GM19438 (cell line): Measurements from ENCODE around the gene COX19.
A peak's percentile ranks its signal among the peaks of the same experiment; 100 is the strongest.
"Not testable (repeated sequence)": the region's sequence is repeated elsewhere in the genome, so short reads cannot be mapped to it uniquely, and the experiment has no call there.

Experiments
- ATAC-seq: cut with Tn5 transposase; IDR thresholded peaks from one replicate; pipeline ENCODE4 v1.9.1; 2021; ENCODE audit warnings: low read depth; ENCODE audit not compliant: unreplicated experiment

Gene COX19

DNA sequence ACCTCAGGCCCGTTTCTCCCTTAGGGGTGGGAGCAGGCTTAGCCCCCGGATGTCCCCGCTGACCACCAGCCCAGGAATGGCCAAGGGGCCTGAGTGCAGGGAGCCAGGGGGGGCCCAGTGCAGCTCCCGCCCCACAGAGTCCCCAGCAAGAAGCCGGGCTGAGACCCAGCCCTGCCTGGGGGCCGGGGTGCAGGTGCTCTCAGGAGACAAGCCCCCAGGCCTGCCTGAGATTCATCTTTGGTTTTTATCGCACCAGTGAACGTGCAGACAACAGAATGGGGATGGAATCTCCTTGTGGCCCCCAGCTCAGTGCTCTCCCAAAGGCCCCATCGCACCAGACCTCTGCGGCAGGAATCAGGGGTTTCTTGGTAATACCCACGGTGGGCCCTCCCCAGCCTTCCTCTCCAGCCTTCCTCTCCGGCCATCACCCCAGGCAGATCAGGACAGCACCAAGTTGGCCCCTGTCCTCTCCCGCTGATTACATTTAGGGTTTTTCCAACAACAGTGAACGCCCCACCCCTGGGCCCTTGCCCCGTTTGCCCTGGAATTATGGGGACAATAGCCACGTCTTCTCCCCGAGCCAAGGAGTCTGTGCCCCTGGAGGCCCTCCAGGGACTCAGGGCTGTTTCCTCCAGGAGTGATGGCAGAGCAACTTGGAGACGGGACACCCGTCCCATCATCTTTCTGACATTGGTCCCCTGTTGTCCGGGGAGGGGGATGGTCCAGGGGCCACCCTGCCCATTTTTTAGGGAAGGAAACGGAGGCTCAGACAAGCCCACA lies 43.3 kb downstream of the COX19 start:
- no peak for ATAC-seq

DNA sequence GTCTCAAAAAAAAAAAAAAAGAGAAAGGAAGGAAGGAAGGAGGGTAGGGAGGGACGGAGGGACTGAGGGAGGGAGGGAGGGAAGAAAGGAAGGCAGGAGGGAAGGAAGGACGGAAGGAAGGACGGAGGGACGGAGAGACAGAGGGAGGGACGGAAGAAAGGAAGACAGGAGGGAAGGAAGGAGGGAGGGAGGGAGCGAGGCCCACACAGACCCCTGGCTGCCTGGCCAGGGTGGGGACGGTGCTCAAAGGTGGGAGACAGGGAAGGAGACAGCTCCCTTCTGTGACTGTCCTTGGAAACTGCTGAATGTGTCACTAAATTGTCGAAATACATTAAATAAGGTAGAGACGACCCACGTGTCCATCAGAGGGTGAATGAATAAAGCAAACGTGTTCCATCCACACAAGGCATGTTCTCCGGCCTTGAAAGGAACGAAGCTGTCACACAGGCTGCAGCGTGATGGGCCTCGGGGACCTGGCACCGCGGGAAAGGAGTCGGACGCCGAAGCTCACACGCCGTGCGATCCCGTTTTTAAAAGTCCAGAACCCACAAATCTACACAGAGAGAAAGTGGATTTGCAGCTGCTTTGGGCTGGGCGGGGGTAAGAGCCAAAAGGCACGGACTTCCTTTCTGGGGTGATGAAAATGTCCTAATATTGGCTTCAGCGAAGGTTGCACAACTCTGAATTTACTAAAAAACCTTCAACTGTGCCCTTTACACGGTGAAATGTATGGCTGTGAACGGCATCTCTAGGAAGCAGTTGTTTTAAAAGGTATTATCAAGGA lies 44.2 kb downstream of the COX19 start:
- no peak for ATAC-seq

DNA sequence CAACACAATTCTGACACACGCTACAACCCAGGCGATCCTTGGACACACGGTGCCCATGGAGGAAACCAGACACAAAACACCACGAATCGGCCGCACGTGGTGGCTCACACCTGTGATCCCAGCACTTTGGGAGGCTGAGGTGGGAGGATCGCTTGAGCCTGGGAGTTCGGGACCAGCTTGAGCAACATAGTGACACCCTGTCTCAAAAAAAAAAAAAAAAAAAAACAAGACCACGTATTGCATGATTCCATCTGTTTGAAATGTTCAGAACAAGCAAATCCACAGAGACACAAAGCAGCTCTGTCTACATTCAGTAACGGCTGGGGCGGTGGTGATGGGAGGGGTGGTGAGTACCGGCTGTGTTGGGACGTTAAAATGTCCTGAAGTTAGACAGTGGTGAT lies 46.0 kb downstream of the COX19 start:
- no peak for ATAC-seq

DNA sequence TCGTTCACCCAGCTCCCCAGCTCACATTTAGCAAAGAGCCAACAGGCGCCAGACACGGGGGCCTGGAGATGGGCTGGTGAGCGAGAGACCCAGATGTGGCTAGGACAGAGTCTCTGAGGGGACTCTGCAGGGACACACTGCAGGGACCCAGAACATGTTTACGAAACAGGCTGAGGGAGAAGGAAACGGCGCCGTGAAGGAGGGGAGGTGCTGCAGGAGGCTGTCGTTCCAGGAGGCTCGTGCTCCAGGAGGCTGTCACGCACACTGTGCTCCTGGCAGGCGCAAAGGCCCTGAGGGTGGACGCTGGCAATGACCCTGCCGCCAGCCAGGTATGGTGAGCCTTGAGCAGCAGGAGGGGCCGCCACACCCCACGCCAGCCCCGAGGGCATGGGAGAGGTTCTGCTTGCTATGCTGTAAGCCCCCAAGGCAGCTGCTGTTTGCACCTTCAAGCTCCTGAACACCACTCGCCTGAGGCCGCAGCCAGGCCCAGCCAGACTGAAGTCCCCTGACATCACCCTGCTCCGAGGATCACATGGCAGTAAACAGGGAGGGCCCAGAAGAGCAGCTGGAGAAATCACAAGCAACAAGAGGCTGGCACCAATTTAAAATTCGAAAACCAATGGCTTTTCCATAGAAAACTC lies 48.2 kb downstream of the COX19 start:
- ATAC-seq = no peak

DNA sequence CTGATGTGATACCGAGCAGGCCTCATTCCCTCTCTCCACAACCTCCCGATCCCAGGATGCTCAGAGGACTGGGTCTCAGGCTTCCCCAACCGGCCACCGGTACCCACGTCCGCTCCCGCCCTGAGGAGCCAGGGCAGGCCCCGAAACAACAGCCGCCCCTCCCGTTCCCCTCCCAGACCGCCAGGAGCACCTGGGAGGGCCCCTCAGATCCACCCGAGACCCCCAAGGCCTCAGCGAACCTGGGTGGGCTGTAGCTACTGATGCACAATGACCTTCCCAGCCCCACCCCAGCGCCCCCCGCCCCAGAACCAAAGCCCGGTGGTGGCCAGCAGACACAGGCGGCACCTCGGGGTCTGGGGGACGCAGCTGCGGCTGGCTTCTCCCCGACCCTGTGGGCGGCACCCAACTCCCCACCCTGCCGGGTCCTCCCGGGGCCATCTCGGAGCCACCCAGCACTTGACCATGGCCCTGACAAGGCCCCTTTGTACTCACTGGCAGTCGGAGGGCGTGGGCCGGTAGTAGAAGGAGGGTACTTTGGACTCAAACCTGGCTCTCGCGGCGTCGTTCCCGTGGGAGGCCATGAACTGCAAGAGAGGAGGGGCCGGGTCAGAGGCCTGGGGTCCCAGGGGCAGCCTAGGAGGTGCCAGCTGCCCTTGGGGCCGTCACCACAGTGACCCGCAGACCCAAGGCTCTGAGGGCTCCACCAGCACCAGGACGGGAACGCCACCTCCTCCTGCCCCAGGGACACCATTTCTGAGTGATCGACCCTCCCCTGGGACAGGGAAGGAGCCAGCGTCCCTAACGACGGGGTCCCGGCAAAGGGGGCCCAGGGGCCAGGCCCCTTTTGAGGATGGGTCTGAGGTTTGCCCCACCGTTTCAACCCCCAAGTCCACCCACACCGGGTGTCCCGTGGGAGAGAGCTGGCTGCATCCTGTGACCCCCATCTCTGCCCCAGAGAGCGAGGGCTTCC lies 49.0 kb downstream of the COX19 start:
- no peak for ATAC-seq

DNA sequence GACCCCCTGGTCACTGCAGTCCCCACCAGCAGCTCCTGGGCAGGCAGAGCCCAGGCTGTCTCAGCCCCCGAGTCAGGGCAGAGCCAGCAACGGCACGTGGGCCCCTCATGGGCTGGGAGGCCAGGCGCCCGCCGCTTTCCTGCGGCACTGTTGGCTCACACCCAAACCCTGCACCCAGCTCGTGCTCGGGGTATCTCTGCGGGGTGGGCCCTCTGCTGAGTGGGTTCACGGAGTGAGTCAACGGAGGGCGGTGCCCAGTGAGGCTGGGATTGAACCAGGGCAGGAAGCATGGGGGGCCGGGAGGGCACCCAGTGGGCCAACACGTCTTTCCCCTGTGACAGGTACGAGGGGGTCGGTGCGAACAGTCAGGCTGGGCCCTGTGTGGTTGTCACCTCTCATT lies 49.7 kb downstream of the COX19 start:
- ATAC-seq = no peak

DNA sequence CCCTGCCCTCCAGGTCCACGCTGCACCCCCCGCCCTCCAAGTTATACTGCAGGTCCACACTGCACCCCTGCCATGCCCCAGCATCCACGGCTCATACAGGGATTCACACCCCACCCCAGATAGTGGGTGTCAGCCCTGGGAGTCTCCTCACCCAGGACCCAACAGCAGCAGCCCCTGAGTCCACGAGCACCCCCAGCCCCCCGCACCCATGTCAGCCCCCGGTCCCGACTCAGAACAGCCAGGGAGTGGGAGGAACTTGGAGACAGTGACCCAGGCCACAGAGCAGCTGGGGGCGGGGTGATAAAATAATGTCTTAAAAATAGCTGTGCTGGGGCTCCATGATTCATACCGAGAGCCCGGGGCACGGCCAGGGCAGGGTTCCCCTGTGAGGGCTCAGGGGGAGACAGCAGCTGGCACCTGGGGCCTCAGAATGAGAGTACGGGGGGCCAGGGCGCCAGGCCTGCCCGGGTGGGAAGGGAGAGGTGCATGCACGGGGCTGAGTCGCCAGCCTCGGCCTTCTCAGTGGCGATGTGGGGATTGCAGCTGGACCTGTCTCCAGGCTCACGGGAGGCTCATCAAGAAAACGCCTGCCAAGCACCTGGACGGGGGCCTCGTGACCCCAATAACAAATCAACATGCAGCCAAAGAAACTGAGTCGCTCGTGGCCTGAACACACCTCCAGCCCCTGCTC lies 50.7 kb downstream of the COX19 start:
- no peak for ATAC-seq

DNA sequence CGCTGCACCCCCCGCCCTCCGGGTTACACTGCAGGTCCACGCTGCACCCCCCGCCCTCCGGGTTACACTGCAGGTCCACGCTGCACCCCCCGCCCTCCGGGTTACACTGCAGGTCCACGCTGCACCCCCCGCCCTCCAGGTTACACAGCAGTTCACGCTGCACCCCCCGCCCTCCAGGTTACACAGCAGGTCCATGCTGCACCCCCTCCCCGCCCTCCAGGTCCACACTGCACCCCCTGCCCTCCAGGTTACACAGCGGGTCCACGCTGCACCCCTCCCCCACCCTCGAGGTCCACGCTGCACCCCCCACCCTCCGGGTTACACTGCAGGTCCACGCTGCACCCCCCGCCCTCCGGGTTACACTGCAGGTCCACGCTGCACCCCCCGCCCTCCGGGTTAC lies 51.3 kb downstream of the COX19 start:
- not testable (repeated sequence) for ATAC-seq

DNA sequence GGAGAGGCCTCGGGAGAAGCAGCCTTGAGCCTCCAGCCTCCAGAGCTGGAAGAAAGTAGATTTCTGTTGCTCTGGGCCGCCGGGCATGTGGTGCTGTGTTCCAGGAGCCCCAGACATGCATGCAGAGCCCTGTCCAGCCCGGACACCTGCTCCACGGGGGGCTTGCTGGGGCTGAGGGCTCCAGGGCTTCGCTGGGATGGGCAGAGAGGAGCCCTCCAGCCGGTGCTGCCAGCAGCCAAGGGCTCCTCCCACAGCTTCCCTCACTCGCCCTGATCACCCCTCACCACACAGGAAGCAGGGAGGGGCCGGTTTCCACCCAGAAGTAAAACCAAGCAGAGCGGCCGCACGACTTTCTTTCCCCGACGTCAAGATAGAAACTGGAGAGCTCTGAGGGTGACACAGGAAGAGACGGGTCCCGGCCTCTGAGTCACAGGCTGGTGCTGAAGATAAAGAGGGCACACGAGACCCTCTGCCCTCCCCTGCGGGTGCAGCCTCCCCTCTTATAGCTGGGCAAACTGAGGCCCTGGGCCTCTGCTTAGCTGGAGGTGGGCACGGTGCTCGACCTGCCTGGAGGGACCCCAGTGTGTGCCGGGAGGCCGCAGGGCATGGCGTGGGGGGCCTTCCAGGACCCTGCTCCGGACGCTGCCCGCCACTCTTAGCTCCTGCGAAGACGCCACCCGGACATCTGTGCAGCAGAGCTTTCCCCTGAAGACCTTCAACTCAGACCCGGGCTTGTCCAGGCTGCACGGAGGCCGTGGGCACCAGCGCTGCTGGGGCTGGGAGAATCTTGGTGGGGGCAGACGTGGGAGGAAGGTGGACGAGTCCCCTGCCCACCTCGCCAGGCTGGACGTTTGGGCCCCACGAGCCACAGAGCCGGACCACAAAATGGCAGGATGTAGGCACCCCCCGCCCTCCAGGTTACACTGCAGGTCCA lies 52.0 kb downstream of the COX19 start:
- ATAC-seq = peak; percentile 85

DNA sequence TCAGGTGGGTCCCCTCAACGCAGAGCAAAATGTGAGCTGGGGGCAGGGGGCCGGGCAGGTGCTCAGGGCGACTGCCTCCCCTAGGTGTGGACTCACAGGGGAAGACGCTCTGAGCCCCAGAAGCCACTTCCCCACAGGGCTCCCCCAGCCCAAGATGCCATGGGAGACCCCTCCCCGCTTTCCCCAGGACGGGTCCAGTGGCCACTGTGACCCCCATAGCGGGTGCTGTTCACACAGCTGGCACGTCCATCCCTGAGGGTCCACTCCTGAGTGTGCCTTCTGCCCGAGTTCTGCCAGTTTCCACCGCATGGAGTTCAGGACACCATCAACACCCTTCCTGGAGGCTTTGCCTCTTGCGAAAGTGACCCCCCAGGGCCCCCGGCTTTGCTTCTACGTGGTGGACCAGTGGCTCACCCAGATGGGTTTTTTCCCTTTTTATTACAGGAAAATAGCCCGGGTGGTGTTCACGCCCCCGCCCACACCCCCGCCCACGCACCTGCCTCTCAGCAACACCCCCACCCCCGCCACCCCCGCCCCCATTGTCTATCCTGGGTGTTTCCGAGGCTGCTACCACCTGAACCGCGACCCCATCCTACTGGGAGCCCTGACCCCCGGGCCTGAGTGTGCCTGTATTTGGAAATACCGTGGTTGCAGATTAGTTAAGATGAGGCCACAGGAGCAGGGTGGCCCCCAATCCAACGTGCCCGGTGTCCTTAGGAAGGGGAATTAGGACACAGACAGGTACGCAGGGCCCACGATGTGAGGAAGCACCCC lies 52.8 kb downstream of the COX19 start:
- ATAC-seq = no peak

DNA sequence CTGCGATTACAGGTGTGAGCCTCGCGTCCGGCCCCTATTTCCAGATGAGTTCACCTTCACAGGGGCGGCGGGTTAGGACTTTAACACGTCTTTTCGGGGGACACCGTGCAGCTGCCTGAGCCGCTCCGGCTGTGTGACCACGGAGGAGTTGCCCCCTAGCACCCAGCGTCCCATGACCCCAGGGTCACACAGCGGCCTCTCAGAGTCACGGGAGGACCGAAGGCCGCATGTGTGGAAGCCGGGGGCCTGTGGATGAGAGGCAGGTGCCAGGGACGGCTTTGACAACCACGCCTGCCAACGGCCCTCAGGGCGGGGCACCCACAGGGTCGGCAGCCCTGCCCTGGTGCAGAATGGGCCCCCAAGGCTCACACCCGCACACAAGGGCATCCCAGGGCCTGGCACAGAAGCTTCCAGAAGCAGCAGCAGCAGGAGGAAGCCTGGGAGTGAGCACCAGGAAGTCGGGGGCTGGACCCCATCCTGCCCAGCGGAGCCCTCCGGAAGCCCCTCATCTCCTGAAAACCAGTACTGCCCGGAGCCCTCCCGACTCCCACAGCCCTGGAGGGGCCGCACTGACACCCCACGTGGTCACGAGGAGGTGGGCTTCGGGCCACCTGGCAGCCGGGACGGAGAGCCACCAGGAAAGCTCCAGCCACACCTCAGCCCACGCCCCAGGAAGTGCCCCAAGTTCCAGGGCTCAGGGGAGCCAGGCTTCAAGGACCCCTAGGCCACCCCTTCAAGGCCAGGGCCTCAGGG lies 53.6 kb downstream of the COX19 start:
- ATAC-seq = no peak

DNA sequence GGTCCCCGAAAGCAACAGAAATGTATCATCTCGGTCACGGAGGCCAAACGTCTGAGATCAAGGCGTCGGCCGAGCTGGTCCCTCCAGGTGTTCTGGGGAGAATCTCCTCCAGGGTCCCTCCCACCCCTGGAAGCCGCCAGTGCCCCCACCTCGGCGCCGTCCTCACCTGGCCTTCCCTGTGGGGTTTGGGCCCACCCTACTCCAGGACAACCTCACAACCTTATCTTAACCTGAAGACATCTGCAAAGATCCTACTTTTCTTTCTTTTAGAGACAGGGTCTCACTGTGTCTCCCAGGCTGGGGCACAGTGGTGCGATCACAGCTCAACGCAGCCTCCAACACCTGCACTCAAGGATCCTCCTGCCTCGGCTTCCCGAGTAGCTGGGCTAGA lies 54.3 kb downstream of the COX19 start:
- no peak for ATAC-seq

DNA sequence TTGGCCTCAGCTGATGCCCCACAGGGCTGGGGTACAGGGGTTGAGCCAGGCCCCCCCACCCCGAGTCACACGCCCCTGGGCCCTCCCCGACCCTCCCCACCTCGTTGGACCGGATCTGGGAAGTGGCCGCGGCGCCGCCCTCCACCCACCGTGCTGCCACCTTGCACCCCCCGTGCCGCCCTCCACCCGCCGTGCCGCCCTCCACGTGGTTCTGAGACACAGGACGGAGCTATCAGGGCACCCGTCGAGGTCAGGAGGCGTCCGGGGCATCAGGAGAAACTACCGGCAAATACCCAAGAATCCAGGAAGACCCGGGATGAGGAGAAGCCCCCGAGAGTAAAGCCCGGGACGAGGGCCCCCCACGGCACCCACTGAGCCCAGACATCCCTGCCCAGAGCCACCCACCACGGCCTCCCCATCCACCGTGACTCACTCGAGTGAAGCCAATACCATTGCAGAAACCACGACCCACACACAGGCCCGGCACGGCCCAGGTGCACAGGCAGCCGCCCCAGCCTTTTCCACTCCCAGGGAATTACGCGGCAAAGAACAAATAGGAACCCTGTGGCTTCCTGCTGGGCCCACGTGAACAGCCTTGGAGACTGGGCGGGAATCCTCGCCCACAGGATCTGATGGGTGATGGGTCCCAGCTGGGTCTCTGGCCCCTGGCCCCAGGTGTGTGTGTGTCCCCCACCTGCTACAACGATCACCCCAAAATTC lies 54.8 kb downstream of the COX19 start:
- no peak for ATAC-seq

DNA sequence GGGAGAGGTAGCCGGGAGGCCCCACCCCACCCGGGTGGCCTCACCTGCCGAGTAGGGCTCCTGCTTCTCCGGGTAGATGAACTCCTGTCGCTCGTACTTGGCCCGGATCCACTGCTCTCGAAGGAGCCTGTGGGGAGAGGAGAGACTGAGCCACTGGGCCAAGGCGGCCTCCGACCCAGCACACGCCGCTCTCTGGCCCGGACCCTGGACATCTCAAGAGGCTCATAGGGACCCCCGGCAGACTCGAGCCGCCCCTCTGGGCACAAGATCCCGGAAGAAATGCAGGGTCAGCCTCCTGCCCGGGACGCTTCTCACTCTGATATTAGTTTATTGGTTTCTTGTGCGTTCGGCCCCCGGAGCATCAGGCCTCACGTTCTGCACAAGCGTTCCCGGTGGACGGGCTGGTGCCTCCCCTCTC lies 55.4 kb downstream of the COX19 start:
- no peak for ATAC-seq

DNA sequence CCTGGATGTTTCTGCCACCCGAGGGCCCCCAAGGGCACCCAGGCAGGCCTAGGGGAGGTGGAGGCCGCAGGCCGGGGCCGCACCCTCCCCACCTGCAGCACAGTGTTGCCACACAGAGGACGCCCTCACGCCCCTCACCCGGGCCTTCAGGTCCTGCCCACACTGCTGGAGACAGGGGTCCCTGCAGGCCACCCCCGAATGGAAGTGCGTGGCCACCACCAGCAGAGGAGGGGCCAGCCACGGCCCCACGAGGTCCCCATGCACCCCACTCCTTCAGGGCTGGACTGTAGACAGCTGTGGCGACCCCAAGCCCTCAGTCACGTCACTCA lies 56.3 kb downstream of the COX19 start:
- no peak for ATAC-seq

DNA sequence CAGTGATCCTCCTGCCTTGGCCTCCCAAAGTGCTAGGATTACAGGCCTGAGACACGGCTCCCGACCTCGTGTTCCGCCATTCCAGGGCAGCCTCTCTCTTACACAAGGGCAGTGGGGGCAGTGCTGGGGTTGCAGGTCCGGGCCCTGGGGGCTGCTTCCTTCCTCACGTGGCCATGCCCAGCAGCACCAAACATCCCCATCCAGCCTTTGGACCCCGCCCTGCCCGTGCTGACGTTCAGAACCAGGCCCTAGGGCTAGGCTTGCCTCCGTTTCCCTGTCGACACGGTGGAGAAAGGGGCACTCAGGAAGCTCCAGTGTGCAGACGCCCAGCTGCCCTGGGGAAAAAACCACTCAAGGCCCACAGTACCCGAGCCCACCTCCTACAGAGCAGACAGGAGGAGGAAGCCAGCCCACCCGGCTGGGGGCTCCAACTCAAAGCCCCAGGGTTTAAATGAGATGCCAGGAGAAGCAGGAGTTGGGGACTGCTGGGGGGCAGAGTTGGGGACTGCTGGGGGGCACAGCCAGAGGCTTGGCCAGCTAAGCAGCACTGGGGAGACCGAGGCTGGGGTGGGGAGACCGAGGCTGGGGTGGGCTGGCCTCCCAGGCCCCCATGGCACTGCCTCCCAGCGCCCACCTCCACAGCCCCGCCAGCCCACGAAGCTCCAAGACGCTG lies 56.8 kb downstream of the COX19 start:
- no peak for ATAC-seq

DNA sequence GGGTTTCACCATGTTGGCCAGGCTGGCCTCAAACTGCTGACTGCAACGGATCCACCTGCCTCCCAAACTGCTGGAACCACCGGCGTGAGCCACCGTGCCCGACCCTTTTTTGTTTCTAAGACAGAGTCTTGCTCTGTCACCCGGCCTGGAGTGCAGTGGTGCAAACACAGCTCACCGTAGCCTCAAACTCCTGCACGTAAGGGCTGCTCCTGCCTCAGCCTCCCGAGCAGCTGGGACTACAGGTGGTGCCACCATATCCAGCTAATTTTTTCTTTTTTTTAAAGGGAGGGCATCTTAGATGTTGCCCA lies 57.3 kb downstream of the COX19 start:
- no peak for ATAC-seq
